ELR (cell line): ENCODE measurements around the gene CNNM4.
"Not testable (repeated sequence)": the region's sequence is repeated elsewhere in the genome, so short reads cannot be mapped to it uniquely, and the experiment has no call there.

ENCODE experiments used
- DNase-seq: peaks from one replicate; pipeline ENCODE4 v3.0.0-alpha.2; 2015; ENCODE audit warnings: low read depth

CNNM4 gene

GRCh38 chr2:96792772-96793749, 32.4 kb downstream of the CNNM4 start:
- DNase-seq = no peak

GRCh38 chr2:96795076-96795475, 34.4 kb downstream of the CNNM4 start:
- no peak for DNase-seq

- DNase-seq = not testable (repeated sequence)
Observed at GRCh38 chr2:96796497-96796896, 35.8 kb downstream of the CNNM4 start.

- DNase-seq = no peak
Observed at GRCh38 chr2:96797066-96797625, 36.4 kb downstream of the CNNM4 start.

GRCh38 chr2:96798733-96799622, 38.3 kb downstream of the CNNM4 start:
- DNase-seq = no peak

- no peak for DNase-seq
Observed at GRCh38 chr2:96799623-96799935, 38.9 kb downstream of the CNNM4 start.

GRCh38 chr2:96800061-96801004, 39.6 kb downstream of the CNNM4 start:
- no peak for DNase-seq

GRCh38 chr2:96801005-96801785, 40.5 kb downstream of the CNNM4 start:
- peak; percentile 52 for DNase-seq

- DNase-seq = no peak
Observed at GRCh38 chr2:96801786-96802595, 41.3 kb downstream of the CNNM4 start.

GRCh38 chr2:96802721-96803120, 42.0 kb downstream of the CNNM4 start:
- DNase-seq = no peak

GRCh38 chr2:96804986-96805385, 44.3 kb downstream of the CNNM4 start:
- no peak for DNase-seq

- not testable (repeated sequence) for DNase-seq
Observed at GRCh38 chr2:96805946-96806345, 45.2 kb downstream of the CNNM4 start.

- DNase-seq = no peak
Observed at GRCh38 chr2:96806468-96807126, 45.9 kb downstream of the CNNM4 start.

GRCh38 chr2:96807127-96807471, 46.4 kb downstream of the CNNM4 start:
- DNase-seq = no peak

GRCh38 chr2:96808176-96808837, 47.6 kb downstream of the CNNM4 start:
- no peak for DNase-seq

- no peak for DNase-seq
Observed at GRCh38 chr2:96809216-96809882, 48.6 kb downstream of the CNNM4 start.

GRCh38 chr2:96809951-96810782, 49.5 kb downstream of the CNNM4 start:
- no peak for DNase-seq
